ENCODE results near the gene MSL3. TPM values are rescaled to one million over a fixed set of nuclear protein-coding genes. Genes with fewer than 3 reads are reported as not detected.

MSL3 gene
- polyA plus RNA-seq, 1 donor = 51.5 TPM

GRCh38 chrX:11758400-11759171, 549 bp downstream of the MSL3 start:
- peak; percentile 76 for DNase-seq

GRCh38 chrX:11759172-11759460, 1.1 kb downstream of the MSL3 start:
- no peak for DNase-seq

GRCh38 chrX:11759461-11760311, 1.6 kb downstream of the MSL3 start:
- DNase-seq = peak; percentile 84

- DNase-seq = no peak
Observed at GRCh38 chrX:11760958-11761357, 2.9 kb downstream of the MSL3 start.

- DNase-seq = no peak
Observed at GRCh38 chrX:11764602-11765067, 6.6 kb downstream of the MSL3 start.

GRCh38 chrX:11765449-11765848, 7.4 kb downstream of the MSL3 start:
- no peak for DNase-seq

GRCh38 chrX:11766487-11766886, 8.4 kb downstream of the MSL3 start:
- no peak for DNase-seq

GRCh38 chrX:11768039-11768438, 10.0 kb downstream of the MSL3 start:
- DNase-seq = no peak

GRCh38 chrX:11770320-11770719, 12.3 kb downstream of the MSL3 start:
- peak; percentile 46 for DNase-seq

- DNase-seq = no peak
Observed at GRCh38 chrX:11778230-11778629, 20.2 kb downstream of the MSL3 start.

- no peak for DNase-seq
Observed at GRCh38 chrX:11781133-11781532, 23.1 kb downstream of the MSL3 start.

- no peak for DNase-seq
Observed at GRCh38 chrX:11781734-11782370, 23.8 kb downstream of the MSL3 start.

GRCh38 chrX:11784543-11784942, 26.5 kb downstream of the MSL3 start:
- no peak for DNase-seq

- no peak for DNase-seq
Observed at GRCh38 chrX:11786862-11787261, 28.8 kb downstream of the MSL3 start.

GRCh38 chrX:11787564-11787963, 29.5 kb downstream of the MSL3 start:
- DNase-seq = peak; percentile 59

GRCh38 chrX:11789809-11790208, 31.8 kb downstream of the MSL3 start:
- DNase-seq = no peak

- no peak for DNase-seq
Observed at GRCh38 chrX:11791090-11791489, 33.1 kb downstream of the MSL3 start.

- DNase-seq = no peak
Observed at GRCh38 chrX:11791537-11791936, 33.5 kb downstream of the MSL3 start.

- no peak for DNase-seq
Observed at GRCh38 chrX:11792461-11793421, 34.7 kb downstream of the MSL3 start.

GRCh38 chrX:11793734-11794133, 35.7 kb downstream of the MSL3 start:
- no peak for DNase-seq

- no peak for DNase-seq
Observed at GRCh38 chrX:11813341-11813740, 55.3 kb downstream of the MSL3 start.
